GM19328 (cell line): ENCODE data around the gene AMT.

Source experiments
- ATAC-seq: cut with Tn5 transposase; IDR thresholded peaks from one replicate; pipeline ENCODE4 v1.9.1; 2021; ENCODE audit warnings: mild to moderate bottlenecking, moderate library complexity; ENCODE audit not compliant: unreplicated experiment

Gene AMT, protein sequence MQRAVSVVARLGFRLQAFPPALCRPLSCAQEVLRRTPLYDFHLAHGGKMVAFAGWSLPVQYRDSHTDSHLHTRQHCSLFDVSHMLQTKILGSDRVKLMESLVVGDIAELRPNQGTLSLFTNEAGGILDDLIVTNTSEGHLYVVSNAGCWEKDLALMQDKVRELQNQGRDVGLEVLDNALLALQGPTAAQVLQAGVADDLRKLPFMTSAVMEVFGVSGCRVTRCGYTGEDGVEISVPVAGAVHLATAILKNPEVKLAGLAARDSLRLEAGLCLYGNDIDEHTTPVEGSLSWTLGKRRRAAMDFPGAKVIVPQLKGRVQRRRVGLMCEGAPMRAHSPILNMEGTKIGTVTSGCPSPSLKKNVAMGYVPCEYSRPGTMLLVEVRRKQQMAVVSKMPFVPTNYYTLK

DNA sequence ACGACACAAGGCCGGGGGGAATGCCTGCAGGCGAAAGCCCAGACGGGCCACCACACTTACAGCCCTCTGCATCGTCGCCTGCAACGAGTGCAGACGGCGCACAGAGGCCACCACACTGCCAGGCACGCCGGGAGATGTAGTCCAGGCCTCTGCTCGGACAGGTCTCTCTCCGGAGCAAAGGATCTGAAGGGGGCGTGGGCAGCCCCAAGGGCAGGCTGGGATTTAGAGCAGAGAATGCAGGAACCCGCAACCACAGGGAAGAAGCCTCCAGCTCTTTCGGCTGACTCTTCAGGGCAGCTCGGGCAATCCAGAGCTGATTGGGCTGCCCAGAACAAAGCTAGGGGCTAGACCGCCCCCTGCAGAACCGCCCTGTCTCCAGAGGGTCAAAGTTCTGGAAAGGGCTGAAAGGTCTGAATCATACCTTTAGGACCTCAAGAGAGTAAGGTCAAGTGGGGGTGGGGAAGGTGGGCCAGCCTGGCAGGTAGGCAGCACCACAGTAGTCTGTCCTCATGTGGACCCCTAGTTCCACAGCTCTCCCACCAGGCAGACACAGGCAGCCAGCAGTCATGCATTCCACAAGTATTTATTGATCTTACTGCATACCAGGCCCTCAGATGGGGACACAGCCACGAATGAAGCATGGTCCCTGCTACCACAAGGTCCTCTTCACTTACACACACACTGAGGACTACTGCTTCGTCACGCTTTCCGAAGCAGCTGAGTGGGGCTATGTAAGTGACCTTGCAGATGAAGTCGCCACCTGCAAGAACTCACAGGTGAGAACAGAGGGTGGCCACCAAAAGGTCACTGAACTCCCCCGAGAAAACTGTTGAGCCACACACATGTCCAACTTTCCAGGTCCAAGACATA is at the start of gene AMT:
Gene AMT, minus strand, starts transcription at position 95 of the 870 bp plus-strand sequence. Its CDS starts 23 bp downstream, at position 72.
- ATAC-seq = no peak

DNA sequence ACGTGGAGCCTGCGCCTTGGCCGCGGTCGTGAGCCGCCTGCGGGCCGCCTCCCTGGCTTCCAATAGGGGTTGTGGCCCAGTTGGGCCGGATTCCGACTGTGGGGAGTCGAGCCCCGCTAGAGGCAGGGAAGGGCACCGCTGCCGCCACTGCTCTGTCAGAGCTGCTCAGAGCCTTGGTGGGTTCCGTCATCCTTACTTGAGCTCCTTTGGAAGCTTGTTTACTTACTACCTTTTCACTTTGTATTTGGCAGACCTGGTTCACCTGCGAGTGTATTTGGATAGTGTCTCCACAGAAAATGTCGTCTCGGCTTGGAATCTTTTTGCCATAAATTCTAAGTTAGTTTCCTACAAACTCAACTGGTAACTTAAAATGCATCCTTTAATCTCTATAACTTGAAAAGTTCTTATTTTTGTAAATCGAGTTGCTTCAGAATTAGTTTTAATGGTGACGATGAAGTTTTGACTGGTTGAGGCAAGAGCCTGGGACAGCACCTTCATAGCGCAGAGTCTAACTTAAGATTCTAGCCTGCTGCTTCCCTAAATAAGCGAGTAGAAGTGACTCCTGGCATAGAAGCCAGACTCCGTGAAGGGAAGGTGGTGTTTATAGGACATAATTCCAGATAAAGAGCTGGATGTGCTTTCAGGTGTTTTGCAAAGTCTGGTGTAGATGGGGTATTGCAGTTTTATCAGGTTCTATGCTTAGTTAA is 48.6 kb upstream of the AMT start:
- ATAC-seq = peak; percentile 25

DNA sequence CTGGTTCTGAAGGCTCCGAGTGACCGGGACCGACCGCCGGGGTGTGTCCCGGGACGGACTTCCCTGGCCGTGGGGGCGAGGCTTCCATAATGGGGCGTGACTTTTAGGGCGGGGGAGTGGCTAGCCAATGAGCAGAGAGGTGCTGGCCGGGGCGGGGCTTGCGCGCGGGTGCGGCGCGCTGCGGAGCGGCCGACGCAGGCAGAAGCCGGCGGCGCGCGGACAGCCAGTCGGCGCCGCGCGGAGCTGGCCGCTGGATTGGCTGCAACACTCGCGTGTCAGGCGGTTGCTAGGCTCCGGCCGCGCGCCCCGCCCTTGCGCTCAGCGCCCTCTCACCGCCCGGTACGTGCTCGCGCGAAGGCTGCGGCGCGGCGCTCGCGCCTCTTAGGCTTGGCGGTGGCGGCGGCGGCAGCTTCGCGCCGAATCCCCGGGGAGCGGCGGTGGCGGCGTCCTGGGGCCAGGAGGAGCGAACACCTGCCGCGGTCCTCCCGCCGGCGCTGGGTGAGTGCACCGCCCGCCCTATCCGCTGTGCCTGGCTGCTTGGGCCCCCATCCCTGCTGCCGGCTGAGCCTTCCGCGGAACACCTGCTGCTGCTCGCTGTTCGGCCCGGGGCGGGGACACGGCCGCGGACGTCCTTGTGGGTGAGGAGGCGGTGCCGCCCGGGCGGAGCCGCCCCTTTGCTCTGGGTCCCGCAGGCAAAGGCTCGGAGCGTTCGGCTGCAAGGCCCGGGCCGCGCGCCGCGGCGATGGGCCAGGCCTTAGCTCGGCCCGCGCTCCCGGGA is 47.9 kb upstream of the AMT start, which contains the start of gene DAG1:
Gene DAG1, plus strand, starts transcription at position 332 of the 778 bp plus-strand sequence. CDS start 40,268 bp downstream, outside the sequence.
- peak; percentile 77 for ATAC-seq

DNA sequence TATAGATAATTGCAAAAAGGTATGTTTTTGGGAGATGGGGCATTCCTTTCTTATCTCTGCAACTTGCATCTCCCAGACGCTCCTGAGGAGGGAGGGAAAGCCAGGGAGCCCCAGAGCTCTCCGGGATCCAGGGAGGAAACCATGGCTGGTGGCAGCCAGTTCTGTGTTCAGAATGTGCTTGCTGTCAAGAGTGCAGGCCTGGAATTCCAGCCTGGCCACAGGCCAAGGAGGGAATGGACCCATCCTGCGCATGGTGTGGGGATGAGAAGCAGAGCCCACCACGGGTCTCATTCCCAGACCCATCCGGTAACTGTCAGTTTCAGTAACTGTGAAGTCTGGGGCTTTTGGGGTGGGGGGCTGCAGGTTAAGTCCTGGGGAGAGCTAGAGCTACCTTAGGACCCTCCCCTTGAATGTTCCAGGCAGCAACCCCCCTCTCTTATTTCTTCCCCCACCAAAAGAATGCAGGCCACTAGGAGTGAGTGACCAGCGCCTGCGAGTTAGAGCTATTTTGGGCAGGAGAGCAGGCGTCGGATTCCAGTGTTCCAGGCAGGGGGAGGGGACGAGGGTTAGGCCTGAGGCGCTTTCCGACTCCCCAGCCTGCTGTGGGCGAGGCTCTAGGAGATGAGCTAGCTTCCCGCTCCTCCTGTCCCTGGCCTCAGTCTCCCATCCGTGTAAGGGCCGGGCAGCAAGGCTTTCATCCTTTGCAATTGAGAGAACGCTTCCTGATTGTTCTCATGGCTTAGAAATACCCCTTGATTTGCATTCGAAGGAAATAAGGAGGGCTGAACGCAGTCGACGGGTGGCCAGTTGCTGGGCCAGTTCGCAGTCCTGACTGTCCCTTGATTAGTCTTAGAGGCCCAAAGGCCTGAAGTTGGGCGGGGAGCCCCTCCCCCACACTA is 47.0 kb upstream of the AMT start:
- peak; percentile 4 for ATAC-seq

DNA sequence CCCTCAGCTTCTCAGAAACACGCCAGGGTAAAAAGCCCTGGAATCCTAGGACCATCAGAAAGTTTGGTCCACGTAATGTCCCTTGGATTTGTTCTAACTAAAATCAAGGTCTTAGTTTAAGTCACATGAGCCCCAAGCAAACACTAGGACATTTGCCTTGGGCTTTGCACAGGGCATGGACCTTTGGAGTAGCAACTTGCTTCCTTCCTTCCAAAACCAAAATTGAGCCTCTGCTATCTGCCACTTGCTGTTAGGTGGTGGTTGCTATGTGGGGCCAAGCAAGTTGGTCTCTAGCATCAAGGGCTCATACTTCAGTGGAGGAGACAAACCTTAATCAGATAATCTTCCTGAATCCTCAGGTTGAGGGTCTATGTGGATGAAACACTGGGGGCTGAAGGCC is 43.8 kb upstream of the AMT start:
- no peak for ATAC-seq

DNA sequence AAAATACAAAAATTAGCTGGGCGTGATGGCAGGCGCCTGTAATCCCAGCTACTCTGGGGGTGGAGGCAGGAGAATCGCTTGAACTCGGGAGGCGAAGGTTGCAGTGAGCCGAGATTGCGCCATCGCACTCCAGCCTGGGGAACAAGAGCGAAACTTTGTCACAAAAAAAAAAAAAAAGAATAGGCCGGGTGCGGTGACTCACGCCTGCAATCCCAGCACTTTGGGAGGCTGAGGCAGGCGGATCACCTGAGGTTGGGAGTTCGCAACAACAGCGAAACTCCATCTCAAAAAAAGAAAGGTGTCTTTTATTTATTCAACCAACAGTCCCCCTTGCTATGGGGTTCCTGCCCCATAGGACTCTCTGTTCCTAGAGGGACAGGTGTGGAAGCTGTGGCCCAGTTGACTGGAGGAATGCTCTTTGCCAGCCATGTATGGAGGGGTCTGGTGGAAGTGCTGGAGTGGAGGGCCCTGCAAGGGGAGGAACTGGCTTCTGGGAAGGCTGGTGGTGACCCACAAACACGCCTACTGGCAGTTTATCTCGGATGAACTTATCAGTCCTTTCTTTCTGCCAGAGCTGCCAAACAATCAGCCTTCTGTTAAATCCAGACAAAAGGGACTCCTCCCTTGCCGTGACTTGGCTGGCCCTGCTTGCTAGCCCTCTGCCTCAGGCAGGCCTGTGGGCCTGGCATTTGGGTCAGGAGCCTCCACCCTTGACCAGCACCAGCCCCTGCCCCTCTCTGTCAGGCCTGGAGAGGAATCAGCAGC is 43.2 kb upstream of the AMT start:
- ATAC-seq = no peak

DNA sequence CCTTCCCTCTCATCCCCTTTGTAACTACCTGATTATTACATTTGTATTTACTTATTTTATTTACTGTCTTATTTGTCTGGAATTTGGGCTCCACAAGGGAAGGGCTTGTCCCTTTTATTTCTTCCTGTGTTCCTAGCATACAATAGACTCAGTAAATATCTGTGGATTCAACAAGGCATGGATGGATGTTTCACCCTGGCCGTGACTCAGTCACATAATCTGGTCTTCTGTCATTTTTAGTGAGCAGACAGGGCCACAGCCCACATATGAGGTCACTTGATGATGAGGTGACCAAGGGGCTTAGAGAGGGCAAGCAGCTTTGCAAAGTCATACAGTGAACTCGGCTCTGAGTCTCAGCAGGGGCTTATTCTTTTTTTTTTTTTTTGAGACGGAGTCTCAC is 39.9 kb upstream of the AMT start:
- no peak for ATAC-seq

DNA sequence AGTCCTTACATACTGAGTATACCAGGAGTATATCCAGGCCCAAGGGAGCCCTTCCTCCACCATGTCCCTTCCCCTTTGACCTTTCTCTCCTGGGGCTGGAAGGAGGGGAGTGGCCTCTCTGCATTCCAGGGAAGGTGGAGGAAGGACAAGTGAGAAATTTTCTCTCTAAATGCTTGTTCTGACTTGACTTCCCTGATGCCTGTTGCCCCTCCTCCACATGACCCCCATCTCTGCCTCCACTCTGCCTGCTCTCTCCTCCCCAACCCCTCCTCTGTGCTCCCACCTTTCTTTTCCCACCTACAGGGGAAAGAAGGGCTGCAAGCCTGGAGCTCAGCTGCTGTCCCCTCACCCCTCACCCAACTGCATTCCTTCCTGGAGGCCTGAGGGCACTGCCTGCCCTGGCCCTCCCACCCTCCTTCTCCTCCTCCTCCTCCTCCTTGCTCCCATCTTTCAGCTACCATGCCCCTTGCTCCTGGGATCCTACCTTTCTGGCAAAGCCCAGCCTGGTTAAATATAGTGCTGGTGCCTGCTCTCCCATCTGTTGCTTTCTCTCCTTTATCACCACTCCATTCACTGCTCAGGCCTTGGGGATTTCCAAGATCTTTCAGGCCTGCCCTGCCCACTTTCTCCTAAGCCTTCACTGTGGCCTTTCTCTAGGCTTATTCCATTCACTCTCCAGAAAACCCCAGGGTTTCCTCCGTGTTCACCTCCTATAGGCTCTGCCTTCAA is 39.3 kb upstream of the AMT start:
- no peak for ATAC-seq

DNA sequence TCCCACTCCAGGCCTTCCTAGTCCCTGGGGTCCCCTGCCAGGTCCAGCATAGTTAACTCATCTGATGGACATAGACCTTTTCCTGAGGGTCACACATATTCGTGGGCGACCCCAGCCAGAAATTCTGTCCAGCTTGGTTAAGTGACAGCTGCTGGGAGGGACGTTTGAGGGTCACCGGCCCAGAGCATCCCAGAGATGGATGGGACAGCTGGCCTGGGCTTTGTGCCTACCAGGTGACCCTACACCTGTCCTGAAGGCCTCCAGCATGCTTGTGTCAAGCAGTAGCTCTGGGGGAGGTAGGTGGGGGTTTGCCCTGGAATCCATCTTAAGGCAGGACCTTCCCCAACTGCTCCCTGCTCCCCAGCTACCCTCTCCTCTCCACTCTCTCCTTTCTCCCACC is 38.7 kb upstream of the AMT start:
- no peak for ATAC-seq

DNA sequence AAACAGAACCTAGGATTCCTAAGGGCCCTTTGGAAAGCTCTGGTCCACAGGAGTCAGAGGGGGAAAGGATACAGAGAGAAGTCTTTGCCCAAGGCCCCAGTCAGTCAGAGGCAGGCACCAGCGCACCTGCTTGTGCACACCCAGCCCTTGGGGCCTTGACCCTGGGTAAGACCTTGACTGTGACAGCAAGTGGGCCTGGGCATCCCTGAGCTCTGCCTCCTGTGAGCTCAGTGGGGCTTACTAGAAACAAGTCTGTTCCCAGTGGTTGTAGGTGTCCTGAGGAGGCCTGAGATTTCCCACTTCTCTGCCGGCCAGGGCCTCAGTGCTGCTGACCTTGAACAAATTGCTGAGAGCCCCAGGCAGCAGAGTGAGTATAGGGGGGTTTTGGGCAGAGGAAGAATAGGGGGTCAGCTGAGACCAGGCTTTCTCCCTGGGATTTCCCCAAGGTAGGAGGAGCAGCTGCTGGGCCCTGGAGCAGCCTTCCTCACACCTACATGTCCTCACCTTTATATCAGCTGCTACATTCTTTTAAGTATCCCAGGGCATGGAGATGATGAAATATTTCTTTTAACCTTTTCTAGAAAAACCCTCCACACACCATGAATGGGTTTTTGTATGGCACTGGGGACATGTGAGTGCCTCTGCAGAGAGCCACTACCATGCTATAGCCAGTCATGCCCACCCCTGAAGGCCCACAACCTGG is 38.1 kb upstream of the AMT start:
- no peak for ATAC-seq

DNA sequence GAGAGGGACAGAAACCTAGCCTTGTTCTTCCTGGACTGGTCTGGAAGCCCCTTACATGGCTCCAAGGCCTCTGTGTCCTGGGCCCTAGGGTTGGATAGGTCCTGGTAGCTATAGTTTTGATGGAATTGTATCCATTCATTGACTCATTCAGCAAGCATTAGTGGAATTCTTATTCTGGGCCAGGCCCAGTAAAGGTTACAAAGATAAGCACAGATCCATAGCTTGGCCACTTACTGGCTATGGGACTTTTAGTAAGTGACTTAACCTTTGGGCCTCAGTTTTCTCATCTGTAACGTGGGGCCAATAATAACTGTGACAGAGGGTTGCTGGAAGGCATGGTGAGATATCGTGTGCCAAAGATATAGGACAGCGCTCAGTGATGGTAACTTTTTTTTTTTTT is 34.2 kb upstream of the AMT start:
- no peak for ATAC-seq

DNA sequence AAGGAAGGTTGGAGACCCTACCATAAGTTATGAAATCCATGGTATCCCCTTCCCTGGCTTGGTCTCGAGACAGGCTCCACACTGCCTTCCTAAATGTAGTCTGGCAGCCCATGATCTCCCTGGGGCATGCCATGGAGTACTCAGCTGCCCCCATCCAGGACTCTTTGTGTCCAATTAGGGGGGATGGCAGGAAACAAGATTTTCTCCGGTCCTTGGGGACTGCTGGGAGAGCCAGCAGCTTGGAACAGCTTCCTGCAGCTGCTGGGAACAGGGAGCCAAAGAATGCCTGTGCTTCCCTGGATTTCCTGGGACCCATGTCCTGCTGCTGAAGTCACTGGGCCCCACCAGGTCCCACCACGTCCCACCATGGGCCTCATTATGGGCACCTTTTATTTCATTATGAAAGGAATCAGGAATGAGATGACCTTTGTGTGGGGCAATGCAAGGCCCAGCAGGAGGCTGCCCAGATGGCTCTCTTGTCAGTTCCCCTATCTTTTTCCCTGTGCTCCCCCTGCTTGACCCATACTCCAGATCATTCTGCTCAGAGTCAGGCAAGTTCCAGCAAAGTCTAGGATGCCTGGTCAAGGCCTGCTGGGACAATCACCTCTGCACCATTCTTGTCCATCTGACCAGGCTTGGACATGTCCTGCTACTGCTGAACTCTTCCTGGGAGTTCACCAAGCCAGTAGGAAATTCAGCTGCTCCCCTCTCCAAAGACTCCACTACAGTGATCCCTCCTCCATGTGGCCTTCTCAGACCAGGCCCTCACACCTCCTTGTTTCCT is 32.8 kb upstream of the AMT start:
- ATAC-seq = no peak

DNA sequence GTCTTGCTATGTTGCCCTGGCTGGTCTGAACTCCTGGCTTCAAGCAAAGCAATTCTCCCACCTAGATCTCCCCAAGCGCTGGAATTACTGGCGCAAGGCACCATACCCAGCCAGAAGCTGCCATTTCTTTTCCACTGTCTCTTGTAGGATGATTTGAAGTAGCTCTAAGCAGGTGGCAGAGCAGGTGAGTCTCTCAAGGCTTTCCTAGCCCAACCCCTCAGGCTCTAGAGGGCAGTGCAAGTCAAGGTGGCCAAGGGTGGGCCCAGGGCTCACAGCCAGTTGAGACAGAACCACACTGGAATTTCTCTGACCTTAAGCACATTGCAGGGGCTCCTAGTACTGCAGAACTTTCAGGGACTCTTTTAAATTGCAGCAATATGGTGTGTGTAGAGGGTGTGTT is 32.2 kb upstream of the AMT start:
- ATAC-seq = no peak

DNA sequence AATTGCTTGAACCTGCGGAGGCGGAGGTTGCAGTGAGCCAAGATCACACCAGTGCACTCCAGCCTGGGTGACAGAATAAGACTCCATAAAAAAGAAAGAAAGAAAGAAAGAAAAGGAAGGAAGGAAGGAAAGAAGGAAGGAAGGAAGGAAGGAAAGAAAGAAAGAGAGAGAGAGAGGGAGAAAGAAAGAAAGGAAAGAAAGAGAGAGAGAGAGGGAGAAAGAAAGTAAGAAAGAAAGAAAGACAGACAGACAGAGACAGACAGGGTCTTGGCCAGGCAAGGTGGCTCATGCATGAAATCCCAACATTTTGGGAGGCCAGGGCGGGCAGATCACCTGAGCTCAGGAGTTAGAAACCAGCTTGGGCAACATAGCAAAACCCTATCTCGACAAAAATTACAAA is 31.3 kb upstream of the AMT start:
- no peak for ATAC-seq

DNA sequence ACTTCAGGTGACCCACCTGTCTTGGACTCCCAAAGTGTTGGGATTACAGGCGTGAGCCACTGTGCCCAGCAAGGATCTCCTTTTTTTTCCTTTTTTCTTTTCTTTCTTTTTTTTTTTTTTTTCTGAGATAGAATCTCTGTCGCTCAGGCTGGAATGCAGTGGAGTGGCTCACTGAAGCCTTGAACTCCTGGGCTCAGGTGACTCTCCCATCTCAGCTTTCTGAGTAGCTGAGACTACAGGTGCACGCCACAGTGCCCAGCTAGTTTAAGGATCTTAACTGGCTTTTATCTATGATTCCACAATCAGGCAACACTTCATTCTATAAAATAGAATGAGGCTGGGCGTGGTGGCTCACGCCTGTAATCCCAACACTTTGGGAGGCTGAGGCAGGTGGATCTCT is 23.1 kb upstream of the AMT start:
- no peak for ATAC-seq

DNA sequence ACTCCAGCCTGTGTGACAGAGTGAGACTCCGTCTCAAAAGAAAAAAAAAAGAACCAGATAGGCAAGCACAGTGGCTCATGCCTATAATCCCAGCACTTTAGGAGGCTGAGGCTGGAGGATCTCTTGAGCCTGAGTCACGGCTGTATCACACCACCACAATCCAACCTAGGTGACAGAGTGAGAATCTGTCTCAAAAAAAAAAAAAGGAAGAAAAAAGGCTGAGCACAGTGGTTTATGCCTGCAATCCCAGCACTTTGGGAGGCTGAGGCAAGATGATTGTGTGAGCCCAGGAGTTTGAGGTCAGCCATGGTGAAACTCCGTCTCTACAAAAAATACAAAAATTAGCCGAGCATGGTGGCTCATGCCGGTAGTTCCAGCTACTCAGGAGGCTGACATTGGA is 12.5 kb upstream of the AMT start:
- ATAC-seq = no peak

DNA sequence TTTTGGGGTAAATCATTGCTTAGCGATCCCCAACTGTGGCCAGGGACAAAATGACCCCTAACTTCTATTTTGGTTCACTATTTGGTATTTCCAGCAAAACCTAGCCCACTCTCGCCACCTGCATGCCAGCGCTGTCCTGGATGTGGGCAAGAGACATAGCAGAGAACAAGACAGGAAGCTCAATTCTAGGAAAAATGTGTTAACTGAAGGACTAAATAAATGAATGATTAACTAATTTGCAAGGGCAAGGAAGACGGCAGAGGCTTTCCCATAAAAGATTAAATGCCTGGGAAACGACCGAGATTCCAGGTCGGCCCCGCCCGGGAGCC is 6.4 kb upstream of the AMT start:
- no peak for ATAC-seq
